GM11168 (cell line): ENCODE measurements around the gene PSORS1C2.

Source experiments
- in situ Hi-C: fragments of 300-500 bp; cut with MboI; formaldehyde crosslinking; loops from one replicate; pipeline ENCODE4 v1.12.0; 2022; ENCODE audit warnings: low sequenced_read_pairs; ENCODE audit not compliant: unreplicated experiment

PSORS1C2 gene

GRCh38 chr6:31116661-31117385 lies 22.0 kb downstream of the PSORS1C2 start:
- in situ Hi-C loops, result no loop called here

- in situ Hi-C loops, result no loop called here
These were observed 22.8 kb downstream of the PSORS1C2 start for GRCh38 chr6:31115941-31116560.

- in situ Hi-C loops, result no loop called here
These were observed 23.7 kb downstream of the PSORS1C2 start for GRCh38 chr6:31114970-31115849.

GRCh38 chr6:31114541-31114878 lies 24.4 kb downstream of the PSORS1C2 start, which contains the start of gene PSORS1C1:
Gene PSORS1C1 (plus strand): TSS chr6:31114800. CDS start chr6:31129633, 14,833 bp downstream.
- in situ Hi-C loops, result no loop called here

GRCh38 chr6:31113861-31114540 lies 24.9 kb downstream of the PSORS1C2 start:
- in situ Hi-C loops, result no loop called here

- in situ Hi-C loops, result no loop called here
These were observed 26.4 kb downstream of the PSORS1C2 start, which contains the start of gene C6orf15 for GRCh38 chr6:31112478-31112877. Gene C6orf15 (minus strand): TSS chr6:31112575. CDS start chr6:31112555, 20 bp downstream.

- in situ Hi-C loops, result no loop called here
These were observed 27.2 kb downstream of the PSORS1C2 start for GRCh38 chr6:31111712-31112111.

GRCh38 chr6:31110825-31111582 lies 27.9 kb downstream of the PSORS1C2 start:
- in situ Hi-C loops, result no loop called here

- in situ Hi-C loops, result no loop called here
These were observed 31.8 kb downstream of the PSORS1C2 start for GRCh38 chr6:31107052-31107451.

GRCh38 chr6:31103136-31103535 lies 35.7 kb downstream of the PSORS1C2 start:
- in situ Hi-C loops, result no loop called here

- in situ Hi-C loops, result no loop called here
These were observed 40.4 kb downstream of the PSORS1C2 start for GRCh38 chr6:31098449-31098938.

GRCh38 chr6:31096656-31097055 lies 42.2 kb downstream of the PSORS1C2 start:
- in situ Hi-C loops, result no loop called here

GRCh38 chr6:31096215-31096614 lies 42.7 kb downstream of the PSORS1C2 start:
- in situ Hi-C loops, result no loop called here

GRCh38 chr6:31094389-31094881 lies 44.4 kb downstream of the PSORS1C2 start:
- in situ Hi-C loops, result no loop called here

GRCh38 chr6:31092769-31093505 lies 45.9 kb downstream of the PSORS1C2 start:
- in situ Hi-C loops, result no loop called here

- in situ Hi-C loops, result no loop called here
These were observed 46.6 kb downstream of the PSORS1C2 start for GRCh38 chr6:31092238-31092637.

GRCh38 chr6:31091680-31092079 lies 47.2 kb downstream of the PSORS1C2 start:
- in situ Hi-C loops, result no loop called here

- in situ Hi-C loops, result no loop called here
These were observed 47.9 kb downstream of the PSORS1C2 start for GRCh38 chr6:31090973-31091364.
